ENCODE results near the gene BICC1.

BICC1 gene

DNA sequence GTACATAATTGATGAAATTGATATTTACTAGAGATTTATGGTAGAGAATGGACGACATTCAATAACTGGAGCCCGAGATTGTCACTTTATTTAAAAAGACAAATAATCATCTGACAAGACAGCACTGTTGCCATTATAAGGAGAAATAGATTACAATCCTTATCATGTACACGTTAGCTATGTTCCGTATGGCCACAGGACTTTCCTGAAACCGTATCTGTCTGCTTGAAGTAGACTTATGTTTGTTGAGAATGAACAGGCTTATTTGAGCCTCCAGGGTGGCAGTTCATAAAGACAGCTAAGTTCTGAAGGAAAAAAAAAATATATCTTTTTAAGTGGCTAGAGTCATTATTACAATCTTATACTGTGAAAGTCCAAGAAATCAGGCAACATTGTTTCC is 317.2 kb downstream of the BICC1 start:
- TF ChIP-seq SIN3A (IDR thresholded peaks at IDR 0.05; ENCODE audit: borderline replicate concordance, insufficient read depth, low read length) (no peak), TAF1 (IDR thresholded peaks at IDR 0.05; ENCODE audit: borderline replicate concordance, insufficient read depth, low read length) (no peak), FOXP2 (optimal IDR thresholded peaks at IDR 0.05; ENCODE audit: borderline replicate concordance, extremely low read depth, extremely low read length, insufficient read depth) (no peak), POLR2AphosphoS5 (IDR thresholded peaks at IDR 0.05; ENCODE audit: low read depth, low read length) (no peak)
- TF ChIP-seq, protein P1, sequence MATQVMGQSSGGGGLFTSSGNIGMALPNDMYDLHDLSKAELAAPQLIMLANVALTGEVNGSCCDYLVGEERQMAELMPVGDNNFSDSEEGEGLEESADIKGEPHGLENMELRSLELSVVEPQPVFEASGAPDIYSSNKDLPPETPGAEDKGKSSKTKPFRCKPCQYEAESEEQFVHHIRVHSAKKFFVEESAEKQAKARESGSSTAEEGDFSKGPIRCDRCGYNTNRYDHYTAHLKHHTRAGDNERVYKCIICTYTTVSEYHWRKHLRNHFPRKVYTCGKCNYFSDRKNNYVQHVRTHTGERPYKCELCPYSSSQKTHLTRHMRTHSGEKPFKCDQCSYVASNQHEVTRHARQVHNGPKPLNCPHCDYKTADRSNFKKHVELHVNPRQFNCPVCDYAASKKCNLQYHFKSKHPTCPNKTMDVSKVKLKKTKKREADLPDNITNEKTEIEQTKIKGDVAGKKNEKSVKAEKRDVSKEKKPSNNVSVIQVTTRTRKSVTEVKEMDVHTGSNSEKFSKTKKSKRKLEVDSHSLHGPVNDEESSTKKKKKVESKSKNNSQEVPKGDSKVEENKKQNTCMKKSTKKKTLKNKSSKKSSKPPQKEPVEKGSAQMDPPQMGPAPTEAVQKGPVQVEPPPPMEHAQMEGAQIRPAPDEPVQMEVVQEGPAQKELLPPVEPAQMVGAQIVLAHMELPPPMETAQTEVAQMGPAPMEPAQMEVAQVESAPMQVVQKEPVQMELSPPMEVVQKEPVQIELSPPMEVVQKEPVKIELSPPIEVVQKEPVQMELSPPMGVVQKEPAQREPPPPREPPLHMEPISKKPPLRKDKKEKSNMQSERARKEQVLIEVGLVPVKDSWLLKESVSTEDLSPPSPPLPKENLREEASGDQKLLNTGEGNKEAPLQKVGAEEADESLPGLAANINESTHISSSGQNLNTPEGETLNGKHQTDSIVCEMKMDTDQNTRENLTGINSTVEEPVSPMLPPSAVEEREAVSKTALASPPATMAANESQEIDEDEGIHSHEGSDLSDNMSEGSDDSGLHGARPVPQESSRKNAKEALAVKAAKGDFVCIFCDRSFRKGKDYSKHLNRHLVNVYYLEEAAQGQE (IDR thresholded peaks at IDR 0.05; ENCODE audit: insufficient read depth in 1 of 2, low read depth in 2 of 2, low read length in 2 of 2): no peak

DNA sequence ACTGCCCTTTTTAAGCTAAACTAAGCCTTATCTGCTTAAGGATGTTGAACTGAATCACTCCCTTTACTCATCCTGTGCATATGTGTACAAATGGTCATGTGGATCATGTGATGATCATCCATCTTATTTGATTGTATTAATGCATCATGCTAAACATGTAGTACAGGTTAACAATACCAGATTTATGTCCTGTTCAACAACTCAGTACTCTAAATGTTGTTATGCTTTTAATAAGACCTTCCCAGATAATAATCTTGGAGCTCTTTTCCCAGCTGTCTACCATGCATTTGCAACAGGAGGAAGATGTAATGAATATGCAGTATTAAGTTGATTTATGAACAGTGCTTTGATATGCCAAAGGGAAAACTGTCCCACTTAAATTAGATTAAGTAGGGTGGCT is 318.0 kb downstream of the BICC1 start:
- no peak for TF ChIP-seq FOXP2 (optimal IDR thresholded peaks at IDR 0.05; ENCODE audit: borderline replicate concordance, extremely low read depth, extremely low read length, insufficient read depth)
- TF ChIP-seq POLR2AphosphoS5 (IDR thresholded peaks at IDR 0.05; ENCODE audit: low read depth, low read length): no peak
- TF ChIP-seq, protein P1 (IDR thresholded peaks at IDR 0.05; ENCODE audit: insufficient read depth in 1 of 2, low read depth in 2 of 2, low read length in 2 of 2): no peak
- no peak for TF ChIP-seq SIN3A (IDR thresholded peaks at IDR 0.05; ENCODE audit: borderline replicate concordance, insufficient read depth, low read length)
- no peak for TF ChIP-seq TAF1 (IDR thresholded peaks at IDR 0.05; ENCODE audit: borderline replicate concordance, insufficient read depth, low read length)

DNA sequence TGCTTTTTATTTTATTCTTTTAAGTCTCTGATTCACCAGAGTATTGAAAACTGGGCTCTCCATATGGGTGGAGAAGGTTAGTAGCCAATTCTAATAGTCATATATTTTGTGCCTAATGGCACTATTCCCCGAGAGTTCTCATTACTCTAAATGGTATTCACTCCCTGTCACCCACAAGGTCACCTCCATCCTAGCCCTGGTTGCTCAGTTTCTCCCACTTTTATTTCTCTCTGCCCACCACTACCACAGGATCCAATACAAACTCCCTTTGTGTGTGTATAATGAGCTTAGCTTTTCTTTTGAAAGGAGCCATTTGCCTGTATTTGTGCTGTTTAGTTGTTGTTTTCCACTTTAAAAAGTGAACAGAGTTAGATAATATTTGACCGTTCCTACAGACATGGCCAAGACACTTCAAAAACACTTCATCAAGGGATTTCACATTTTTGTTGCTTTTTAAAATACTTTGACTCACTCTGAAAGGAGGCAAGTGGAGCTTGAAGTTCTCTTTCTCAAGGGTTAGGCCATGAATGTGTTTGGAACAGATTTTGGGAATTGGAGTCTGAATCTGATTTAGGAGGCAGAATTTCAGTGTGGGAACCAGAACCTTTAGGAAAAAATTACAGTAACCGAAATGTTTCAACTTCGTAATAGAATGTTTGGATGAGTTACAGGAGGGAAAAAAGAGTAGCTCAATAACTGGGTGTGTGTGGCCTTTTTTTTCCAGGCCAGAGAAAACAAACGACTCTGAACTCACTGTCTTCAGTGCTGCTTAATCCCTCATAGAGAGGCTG is 321.3 kb downstream of the BICC1 start:
- TF ChIP-seq POLR2AphosphoS5 (IDR thresholded peaks at IDR 0.05; ENCODE audit: low read depth, low read length) (no peak), FOXP2 (optimal IDR thresholded peaks at IDR 0.05; ENCODE audit: borderline replicate concordance, extremely low read depth, extremely low read length, insufficient read depth) (no peak), SIN3A (IDR thresholded peaks at IDR 0.05; ENCODE audit: borderline replicate concordance, insufficient read depth, low read length) (no peak), TAF1 (IDR thresholded peaks at IDR 0.05; ENCODE audit: borderline replicate concordance, insufficient read depth, low read length) (no peak)
- TF ChIP-seq, protein P1 (IDR thresholded peaks at IDR 0.05; ENCODE audit: insufficient read depth in 1 of 2, low read depth in 2 of 2, low read length in 2 of 2): no peak

DNA sequence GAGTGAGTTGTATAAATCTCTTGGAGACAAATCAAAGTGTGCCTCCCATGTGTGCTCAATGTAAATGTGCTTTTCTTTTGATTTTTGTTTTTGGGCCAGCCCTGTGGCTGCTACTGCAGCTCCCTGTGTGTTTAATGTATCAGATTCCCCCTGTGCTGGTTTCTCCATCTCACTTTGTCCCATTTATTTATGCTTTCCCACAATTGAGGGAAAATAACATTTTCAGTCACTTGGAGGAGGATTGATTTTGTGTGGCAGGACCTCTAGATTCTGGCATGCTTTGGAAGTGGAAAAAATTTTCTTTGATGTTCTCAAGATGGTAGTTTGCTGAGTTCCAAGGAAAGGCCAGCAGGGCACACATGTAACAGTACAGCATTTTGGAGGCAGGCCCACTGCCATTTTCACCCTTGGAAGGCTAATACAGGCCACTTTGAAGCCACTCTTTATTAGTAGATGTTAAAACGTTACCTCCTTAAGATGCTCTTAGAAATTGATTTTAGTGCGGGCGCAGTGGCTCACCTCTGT is 323.6 kb downstream of the BICC1 start:
- TF ChIP-seq, protein P1 (IDR thresholded peaks at IDR 0.05; ENCODE audit: insufficient read depth in 1 of 2, low read depth in 2 of 2, low read length in 2 of 2): no peak
- TF ChIP-seq TAF1 (IDR thresholded peaks at IDR 0.05; ENCODE audit: borderline replicate concordance, insufficient read depth, low read length) (no peak), SIN3A (IDR thresholded peaks at IDR 0.05; ENCODE audit: borderline replicate concordance, insufficient read depth, low read length) (no peak), FOXP2 (optimal IDR thresholded peaks at IDR 0.05; ENCODE audit: borderline replicate concordance, extremely low read depth, extremely low read length, insufficient read depth) (no peak), POLR2AphosphoS5 (IDR thresholded peaks at IDR 0.05; ENCODE audit: low read depth, low read length) (no peak)
